Measurements from ENCODE around the gene DNAJC4. TPM values are rescaled to one million over a fixed set of nuclear protein-coding genes. Genes with fewer than 3 reads are reported as not detected.

Gene DNAJC4
- total RNA-seq, 6 experiments from 2014 or later = 14.6 to 27.6 (median 21.4) TPM

DNA sequence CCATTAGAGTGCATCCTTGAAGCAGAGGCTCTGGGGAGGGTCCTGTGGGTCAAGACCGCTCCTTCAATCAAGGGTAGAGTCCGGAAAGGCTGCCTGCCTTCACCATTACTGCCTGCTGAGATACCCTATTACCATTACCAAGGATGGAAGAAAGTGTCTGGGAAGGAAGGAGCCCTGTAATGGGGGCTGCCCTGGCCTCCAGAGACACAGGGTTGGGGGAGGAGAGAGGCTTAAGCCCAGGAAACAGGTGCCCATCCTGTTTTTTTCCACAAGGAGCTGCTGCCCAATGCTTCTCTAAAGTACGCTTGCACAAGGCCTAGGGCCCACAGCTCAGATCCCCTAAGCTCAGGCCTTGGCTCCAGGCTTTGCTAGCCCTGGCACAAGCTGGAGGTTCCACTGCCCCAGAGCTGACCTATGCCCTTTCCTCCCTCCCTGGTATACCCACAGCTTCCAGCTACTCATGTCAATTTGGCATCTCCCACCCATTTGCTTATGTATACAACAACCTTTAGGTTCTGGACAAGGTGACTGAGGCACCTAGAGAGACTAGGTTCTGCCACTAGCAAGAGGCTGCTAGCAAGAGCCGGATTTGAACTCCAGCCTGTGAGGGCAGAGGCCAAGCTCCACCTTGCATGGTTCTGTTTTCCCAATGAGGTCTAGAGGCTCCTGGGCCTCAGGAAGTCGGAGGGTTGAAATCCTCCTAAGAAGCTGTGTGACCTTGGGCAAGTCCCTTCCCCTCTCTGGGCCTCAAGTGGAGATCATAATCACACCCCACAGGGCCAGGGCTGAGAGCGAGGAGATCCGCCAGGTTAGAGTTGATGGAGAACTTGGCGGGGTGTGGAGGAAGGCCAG is 19.4 kb downstream of the DNAJC4 start:
- ATAC-seq = peak in 3 of 4 donors; percentile 7 to 25 (median 22)
- intact Hi-C loops (cut with DNase I) = no loop called here
- Histone ChIP-seq H3K9me3 (no peaks in the 10 kb centered on the region), H3K4me1 (peaks cover 0 to 27% (median 12%) of the 10 kb centered on the region in 4 donors), H3K4me3 (no peak overlapping the region), H3K36me3 (no peaks in the 10 kb centered on the region), H3K27ac (no peak overlapping the region), H3K27me3 (no peaks in the 10 kb centered on the region)
- TF ChIP-seq, protein P1, sequence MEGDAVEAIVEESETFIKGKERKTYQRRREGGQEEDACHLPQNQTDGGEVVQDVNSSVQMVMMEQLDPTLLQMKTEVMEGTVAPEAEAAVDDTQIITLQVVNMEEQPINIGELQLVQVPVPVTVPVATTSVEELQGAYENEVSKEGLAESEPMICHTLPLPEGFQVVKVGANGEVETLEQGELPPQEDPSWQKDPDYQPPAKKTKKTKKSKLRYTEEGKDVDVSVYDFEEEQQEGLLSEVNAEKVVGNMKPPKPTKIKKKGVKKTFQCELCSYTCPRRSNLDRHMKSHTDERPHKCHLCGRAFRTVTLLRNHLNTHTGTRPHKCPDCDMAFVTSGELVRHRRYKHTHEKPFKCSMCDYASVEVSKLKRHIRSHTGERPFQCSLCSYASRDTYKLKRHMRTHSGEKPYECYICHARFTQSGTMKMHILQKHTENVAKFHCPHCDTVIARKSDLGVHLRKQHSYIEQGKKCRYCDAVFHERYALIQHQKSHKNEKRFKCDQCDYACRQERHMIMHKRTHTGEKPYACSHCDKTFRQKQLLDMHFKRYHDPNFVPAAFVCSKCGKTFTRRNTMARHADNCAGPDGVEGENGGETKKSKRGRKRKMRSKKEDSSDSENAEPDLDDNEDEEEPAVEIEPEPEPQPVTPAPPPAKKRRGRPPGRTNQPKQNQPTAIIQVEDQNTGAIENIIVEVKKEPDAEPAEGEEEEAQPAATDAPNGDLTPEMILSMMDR (IDR thresholded peaks at IDR 0.05) = no peak
- TF ChIP-seq POLR2A (IDR thresholded peaks at IDR 0.05) = no peak
- no peak for DNase-seq
- WGBS (ENCODE audit: insufficient coverage, low coverage, low lambda C conversion rate, missing lambda C conversion rate) = 83% methylated on average over 1 of the region's 8 CpGs

DNA sequence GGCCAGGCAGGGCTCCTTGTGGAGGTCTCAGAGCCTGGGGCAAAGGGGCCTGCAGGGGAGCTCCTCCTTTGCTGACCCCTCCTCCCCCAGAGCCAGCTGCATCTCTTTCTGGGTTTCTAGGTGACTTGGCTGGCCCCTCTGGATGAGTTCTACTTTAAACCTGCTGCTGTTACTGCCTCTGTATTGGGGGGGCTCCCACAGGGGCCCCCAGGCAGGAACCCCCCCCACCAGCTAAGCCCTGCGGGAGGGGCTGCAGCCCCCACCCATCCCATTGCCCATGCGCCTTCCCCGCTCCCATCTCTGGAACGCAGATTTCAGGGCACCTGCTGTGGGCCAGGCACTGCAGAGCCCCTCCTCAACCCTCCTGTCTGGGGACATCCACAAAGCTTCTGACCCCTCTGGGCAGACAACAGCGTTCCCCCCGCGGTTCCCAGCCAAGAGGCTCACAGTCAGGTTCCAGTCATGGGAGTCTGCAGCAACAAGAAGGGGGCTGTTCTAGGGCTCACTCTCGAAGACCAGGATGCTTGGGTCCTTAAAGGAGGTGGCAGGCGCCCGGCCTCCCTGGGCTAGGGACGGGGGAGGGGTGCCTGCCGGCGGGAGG is 20.2 kb downstream of the DNAJC4 start:
- TF ChIP-seq POLR2A (IDR thresholded peaks at IDR 0.05) = no peak
- TF ChIP-seq, protein P1 (IDR thresholded peaks at IDR 0.05) = no peak
- no CpG with 5 or more reads among the region's 13 CpGs for WGBS (ENCODE audit: insufficient coverage, low coverage, low lambda C conversion rate, missing lambda C conversion rate)
- Histone ChIP-seq H3K27ac (no peak overlapping the region), H3K9me3 (no peaks in the 10 kb centered on the region), H3K27me3 (no peaks in the 10 kb centered on the region), H3K4me3 (peak overlapping the region; percentile 29 to 87 (median 72)), H3K4me1 (peaks cover 0 to 26% (median 12%) of the 10 kb centered on the region in 4 donors), H3K36me3 (no peaks in the 10 kb centered on the region)
- ATAC-seq (no peak), DNase-seq (peak in 1 of 3 donors; percentile 28)
- intact Hi-C loops (cut with DNase I) = no loop called here

DNA sequence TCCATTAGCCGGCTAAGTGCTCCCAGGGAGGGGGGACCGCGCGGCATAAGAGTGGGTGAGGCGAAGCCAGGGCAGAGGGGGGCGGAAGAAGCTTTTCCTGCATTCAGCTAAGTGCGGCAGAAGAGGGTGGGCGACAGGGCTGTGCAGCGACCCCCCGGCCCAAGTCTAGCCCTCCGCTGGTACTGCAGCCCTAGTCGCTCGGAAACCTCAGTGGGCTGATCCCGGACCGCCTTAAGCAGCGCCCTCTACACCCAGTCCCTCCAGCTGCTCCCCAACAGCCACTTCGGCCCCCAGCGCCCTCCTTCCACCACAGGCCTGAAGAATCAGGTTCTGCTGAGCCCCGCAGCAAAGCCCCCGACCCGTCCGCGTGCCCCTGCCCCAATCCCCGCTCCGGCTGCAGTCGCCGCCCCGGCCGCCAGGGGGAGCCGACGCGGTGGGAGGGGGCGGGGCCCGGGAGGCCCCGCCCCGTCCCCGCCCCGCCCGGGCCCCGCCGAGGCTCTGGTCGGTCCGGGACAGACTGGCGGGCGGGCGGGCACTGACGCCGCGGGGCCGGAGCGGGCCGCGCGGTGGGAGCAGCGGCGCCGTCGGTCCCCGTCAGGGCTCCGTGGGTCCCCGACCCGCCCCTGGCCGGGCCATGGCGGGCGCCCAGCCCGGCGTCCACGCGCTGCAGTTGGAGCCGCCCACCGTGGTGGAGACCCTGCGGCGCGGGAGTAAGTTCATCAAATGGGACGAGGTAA is 20.8 kb downstream of the DNAJC4 start, which contains the start of gene PLCB3:
TSS of gene PLCB3 (plus strand) at position 515 of the 737 bp plus-strand sequence. CDS start at position 635, 120 bp downstream.
- WGBS (ENCODE audit: insufficient coverage, low coverage, low lambda C conversion rate, missing lambda C conversion rate) = 4% methylated on average over 17 of the region's 75 CpGs
- H3K27ac ChIP-seq = peak within 1 kb of the TSS; percentile 44 to 69 (median 63)
- no peaks in the 10 kb centered on the region for H3K27me3 ChIP-seq
- peaks cover 0 to 25% (median 12%) of the 10 kb centered on the region in 4 donors for H3K4me1 ChIP-seq
- no peaks in the 10 kb centered on the region for H3K36me3 ChIP-seq
- DNase-seq (peak in 2 of 3 donors; percentile 74 to 76), ATAC-seq (peak; percentile 56 to 77 (median 62))
- intact Hi-C loops (cut with DNase I) = no loop called here
- no peaks in the 10 kb centered on the region for H3K9me3 ChIP-seq
- H3K4me3 ChIP-seq = peak within 1 kb of the TSS; percentile 72 to 87 (median 85)
- peak; percentile 79 for TF ChIP-seq POLR2A (IDR thresholded peaks at IDR 0.05)
- TF ChIP-seq, protein P1 (IDR thresholded peaks at IDR 0.05) = peak; percentile 64 to 88 (median 76)

DNA sequence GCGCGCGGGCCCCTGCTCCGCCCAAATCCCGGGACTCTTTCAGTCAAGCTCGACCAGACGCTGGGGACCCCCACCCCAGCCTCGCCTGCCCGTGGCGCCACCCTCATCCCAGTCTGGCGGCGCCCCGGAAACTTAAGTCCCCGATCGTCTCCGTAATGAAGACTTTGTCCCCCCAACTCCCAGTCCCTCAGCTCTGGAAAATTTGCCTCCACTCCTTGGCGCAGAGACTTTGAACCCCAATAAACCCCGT is 21.3 kb downstream of the DNAJC4 start:
- no peak for TF ChIP-seq POLR2A (IDR thresholded peaks at IDR 0.05)
- TF ChIP-seq, protein P1 (IDR thresholded peaks at IDR 0.05) = no peak
- intact Hi-C loops (cut with DNase I) = no loop called here

More for the DNA sequence above, 21.3 kb downstream of the DNAJC4 start:
- no peaks in the 10 kb centered on the region for H3K27me3 ChIP-seq
- DNase-seq (peak in 1 of 3 donors; percentile 44), ATAC-seq (no peak)
- peaks cover 0 to 5% (median 0%) of the 10 kb centered on the region in 4 donors for H3K36me3 ChIP-seq
- peak overlapping the region; percentile 72 to 87 (median 85) for H3K4me3 ChIP-seq
- H3K9me3 ChIP-seq = no peaks in the 10 kb centered on the region
- WGBS (ENCODE audit: insufficient coverage, low coverage, low lambda C conversion rate, missing lambda C conversion rate) = 7% methylated on average over 2 of the region's 18 CpGs
- H3K27ac ChIP-seq = peak overlapping the region; percentile 44 to 69 (median 63)
- peaks cover 0 to 25% (median 12%) of the 10 kb centered on the region in 4 donors for H3K4me1 ChIP-seq
